A549 (cell line): Measurements from ENCODE around the gene ABCA5. TPM values are rescaled to one million over a fixed set of nuclear protein-coding genes. Genes with fewer than 3 reads are reported as not detected.
A peak's percentile ranks its signal among the peaks of the same experiment; 100 is the strongest.

Source experiments
- ATAC-seq, 2 experiments: fragments of 200-7000 bp in 1 of 2; fragments of >200 bp in 1 of 2; cut with Nextera tagmentation in 1 of 2; cut with Tn5 transposase in 1 of 2; 3 replicates each; pipeline versions ENCODE4 v1.8.0 to v1.9.1; 2018 to 2020; ENCODE audit warnings: mild to moderate bottlenecking in 1 of 2, moderate library complexity in 1 of 2
- CTCF ChIA-PET: fragments of 300-600 bp; sonication (Branson Sonifier 250); formaldehyde crosslinking; extraction: SDS; loops from one replicate; lab custom pipeline; 2021; ENCODE audit warnings: antibody characterized with exemption, inconsistent platforms; lab: Yijun Ruan, JAX
- POLR2A ChIA-PET: fragments of 350-600 bp; formaldehyde crosslinking; extraction: SDS; loops from one replicate; lab custom pipeline; 2021; ENCODE audit warnings: antibody characterized with exemption, inconsistent platforms; lab: Yijun Ruan, JAX
- DNase-seq, 2 experiments: peaks; one replicate each; pipeline versions ENCODE4 v3.0.0 to v3.0.0-alpha.2; 2011 to 2016; ENCODE audit warnings: low read depth in 1 of 2, low spot score in 1 of 2
- FAIRE-seq: peaks from 2 replicates; lab custom pipeline; 2011; peaks lifted over from hg19 to GRCh38; lab: Jason Lieb, UNC
- H3K27ac ChIP-seq, 2 experiments: fragments of >200 bp; sonication (Bioruptor Twin); formaldehyde crosslinking; 3 replicates each; pipeline ENCODE4 v1.5.1; 2016 to 2017
- H3K4me1 ChIP-seq: fragments of >200 bp; sonication (Bioruptor Twin); formaldehyde crosslinking; 3 replicates; pipeline ENCODE4 v1.6.1; 2016
- H3K4me2 ChIP-seq: fragments of >200 bp; sonication (Bioruptor Twin); formaldehyde crosslinking; 3 replicates; pipeline ENCODE4 v1.6.1; 2016
- H3K4me3 ChIP-seq: fragments of >200 bp; sonication (Bioruptor Twin); formaldehyde crosslinking; 3 replicates; pipeline ENCODE4 v1.5.1; 2016
- H3K9me3 ChIP-seq: fragments of >200 bp; sonication (Bioruptor Twin); formaldehyde crosslinking; 3 replicates; pipeline ENCODE4 v1.6.1; 2016
- ATOH8 ChIP-seq: fragments of 250-450 bp; sonication (Bioruptor Pico); IDR thresholded peaks from 2 replicates; pipeline ENCODE4 v1.5.0; 2020; ENCODE audit warnings: low read depth, mild to moderate bottlenecking, moderate library complexity
- BCL3 ChIP-seq: fragments of >200 bp; sonication (Bioruptor Twin); formaldehyde crosslinking; IDR thresholded peaks from 3 replicates; pipeline ENCODE4 v1.6.1; 2016
- BHLHE40 ChIP-seq: IDR thresholded peaks from 2 replicates; pipeline ENCODE4 v1.6.1; 2012; ENCODE audit warnings: low read depth, low read length, inconsistent platforms
- CHD4 ChIP-seq: fragments of 200-600 bp; sonication (generic); IDR thresholded peaks from 2 replicates; pipeline ENCODE4 v1.6.1; 2016; ENCODE audit warnings: antibody characterized with exemption, mild to moderate bottlenecking, borderline replicate concordance
- E2F6 ChIP-seq: IDR thresholded peaks from 2 replicates; pipeline ENCODE4 v1.6.1; 2012; ENCODE audit warnings: low read depth, borderline replicate concordance
- EHF ChIP-seq: fragments of 250-450 bp; sonication (Bioruptor Pico); IDR thresholded peaks from 2 replicates; pipeline ENCODE4 v1.5.0; 2020; ENCODE audit warnings: mild to moderate bottlenecking
- ESRRA ChIP-seq: fragments of 150-350 bp; IDR thresholded peaks from 2 replicates; pipeline ENCODE4 v1.6.1; 2014; ENCODE audit warnings: mild to moderate bottlenecking, low read length, borderline replicate concordance
- FOSL2 ChIP-seq, 2 experiments: fragments of 450-650 bp in 1 of 2; fragments of >200 bp in 1 of 2; sonication (Bioruptor Twin) in 1 of 2; formaldehyde crosslinking; IDR thresholded peaks; 2 replicates each; pipeline versions ENCODE4 v1.5.0 to v1.6.1; 2016 to 2020; ENCODE audit warnings: mild to moderate bottlenecking in 1 of 2, moderate library complexity in 1 of 2
- HES2 ChIP-seq: fragments of >200 bp; sonication (Bioruptor Twin); formaldehyde crosslinking; IDR thresholded peaks from 2 replicates; pipeline ENCODE4 v1.6.1; 2016
- HMGXB4 ChIP-seq: fragments of 250-450 bp; sonication (Bioruptor Pico); IDR thresholded peaks from 2 replicates; pipeline ENCODE4 v1.5.0; 2021; ENCODE audit warnings: mild to moderate bottlenecking, moderate library complexity, borderline replicate concordance
- JUN ChIP-seq, 2 experiments: fragments of >200 bp; sonication (Bioruptor Twin); formaldehyde crosslinking; IDR thresholded peaks; 2 replicates in 1 of 2; 3 replicates in 1 of 2; pipeline ENCODE4 v1.6.1; 2016 to 2017
- KDM1A ChIP-seq: fragments of 200-600 bp; sonication (generic); IDR thresholded peaks from 2 replicates; pipeline ENCODE4 v1.6.1; 2016; ENCODE audit warnings: low read depth, mild to moderate bottlenecking
- KDM5A ChIP-seq: fragments of 200-600 bp; sonication (generic); IDR thresholded peaks from 2 replicates; pipeline ENCODE4 v1.6.1; 2016; ENCODE audit warnings: antibody characterized with exemption, mild to moderate bottlenecking
- MAFK ChIP-seq: fragments of 450-650 bp; IDR thresholded peaks from 2 replicates; pipeline ENCODE4 v1.6.1; 2014; ENCODE audit not compliant: partially characterized antibody
- MAX ChIP-seq: IDR thresholded peaks from 2 replicates; pipeline ENCODE4 v1.6.1; 2012
- MAZ ChIP-seq: fragments of 150-350 bp; IDR thresholded peaks from 2 replicates; pipeline ENCODE4 v1.6.1; 2014; ENCODE audit warnings: antibody characterized with exemption, low read depth, low read length, borderline replicate concordance
- NPAS2 ChIP-seq: fragments of 250-450 bp; sonication (Bioruptor Pico); IDR thresholded peaks from 2 replicates; pipeline ENCODE4 v1.8.0; 2022; ENCODE audit warnings: mild to moderate bottlenecking, moderate library complexity, borderline replicate concordance
- NR3C1 ChIP-seq: fragments of >200 bp; sonication (Bioruptor Twin); formaldehyde crosslinking; IDR thresholded peaks from 3 replicates; pipeline ENCODE4 v1.6.1; 2017
- PHF8 ChIP-seq: fragments of 200-600 bp; sonication (generic); IDR thresholded peaks from 2 replicates; pipeline ENCODE4 v1.6.1; 2016; ENCODE audit warnings: low read depth, mild to moderate bottlenecking, antibody characterized with exemption, moderate library complexity, borderline replicate concordance
- POLR2AphosphoS2 ChIP-seq: conservative IDR thresholded peaks from 2 replicates; pipeline ENCODE4 v1.6.1; 2012; ENCODE audit warnings: low read length, improper control_type of control experiment, inconsistent platforms
- RARB ChIP-seq: fragments of 250-450 bp; sonication (Bioruptor Pico); IDR thresholded peaks from 2 replicates; pipeline ENCODE4 v1.8.0; 2021; ENCODE audit warnings: mild to moderate bottlenecking, moderate library complexity
- RCOR1 ChIP-seq: fragments of 150-350 bp; IDR thresholded peaks from 2 replicates; pipeline ENCODE4 v1.6.1; 2014; ENCODE audit warnings: antibody characterized with exemption, low read length, low read depth
- SREBF2 ChIP-seq: fragments of 450-650 bp; IDR thresholded peaks from 2 replicates; pipeline ENCODE4 v1.6.1; 2014; ENCODE audit warnings: mild to moderate bottlenecking, moderate library complexity
- ZC3H11A ChIP-seq: fragments of 450-650 bp; IDR thresholded peaks from 2 replicates; pipeline ENCODE4 v1.6.1; 2014; ENCODE audit warnings: antibody characterized with exemption, mild to moderate bottlenecking
- ZNF302 ChIP-seq: fragments of 250-450 bp; sonication (Bioruptor Pico); IDR thresholded peaks from 2 replicates; pipeline ENCODE4 v1.9.0; 2021; ENCODE audit warnings: inconsistent platforms, mild to moderate bottlenecking, moderate library complexity
- ZSCAN20 ChIP-seq: fragments of 250-450 bp; sonication (Bioruptor Pico); IDR thresholded peaks from 2 replicates; pipeline ENCODE4 v1.8.0; 2022; ENCODE audit warnings: mild to moderate bottlenecking, moderate library complexity
- WGBS: methylation state at CpG from one replicate; pipeline ENCODE4 v1.1.6; 2017; ENCODE audit errors: missing lambda C conversion rate; 5-methylcytosine and 5-hydroxymethylcytosine counted together
- polyA plus RNA-seq, 4 experiments: library from polyadenylated mRNA; depleted of rRNA in 3 of 4; stranded (reverse); fragments of >200 nt; fragmentation: RNase III in 1 of 4; extraction: RNeasy Plus Mini Kit Qiagen cat#74134 plus additional on column Dnase treatment in 1 of 4; gene quantifications; 2 replicates in 3 of 4; 3 replicates in 1 of 4; pipeline ENCODE4 v1.2.3, GENCODE V29; 2011 to 2017

The ABCA5 gene
- polyA plus RNA-seq, 2 of the 4 experiments (the other 2 are of a cell fraction) = 4.5 to 9.1 TPM

GRCh38 chr17:69344939-69345338 is 18.0 kb upstream of the ABCA5 start:
- Histone ChIP-seq H3K4me3 (no peak overlapping the region), H3K9me3 (no peaks in the 10 kb centered on the region), H3K27ac (peak overlapping the region in 1 of 2 experiments; percentile 27; a peak in 2 of 6 replicates), H3K4me1 (peaks cover 9% of the 10 kb centered on the region; the same call in 2 of the 3 replicates), H3K4me2 (peak overlapping the region; percentile 34; the same call in 2 of the 3 replicates)
- peak; percentile 71 to 84; a peak in 5 of 6 replicates for ATAC-seq
- TF ChIP-seq ZSCAN20 (CRISPR knock-in tag) = no peak
- no peak for TF ChIP-seq ZC3H11A
- TF ChIP-seq SREBF2 = no peak
- TF ChIP-seq KDM5A = no peak
- TF ChIP-seq BHLHE40 = no peak
- TF ChIP-seq FOSL2 (IDR thresholded peaks at IDR 0.05) = no peak
- TF ChIP-seq FOSL2 (CRISPR knock-in tag; IDR thresholded peaks at IDR 0.05) = no peak
- TF ChIP-seq KDM1A = no peak
- no peak for TF ChIP-seq MAZ
- TF ChIP-seq RARB (CRISPR knock-in tag) = no peak
- no peak for TF ChIP-seq CHD4
- FAIRE-seq = no peak
- DNase-seq = peak; percentile 31 to 32
- ChIA-PET CTCF (interaction anchor here (0.6 to 2.6 kb wide), 3 partner anchors 16 to 1761 kb away, joined by 3 to 5 read pairs (median 4); no protein-coding TSS in a partner anchor), POLR2A (no interaction called here)

- no peak overlapping the region for H3K4me3 ChIP-seq
- no peak for DNase-seq
- WGBS = 45% methylated on average over 3 of the region's 3 CpGs
- TF ChIP-seq ATOH8 (CRISPR knock-in tag) = no peak
- no peak for TF ChIP-seq NR3C1
- no peak for TF ChIP-seq HMGXB4 (CRISPR knock-in tag)
- no peak for TF ChIP-seq HES2
- no peak for TF ChIP-seq SREBF2
- no peak for TF ChIP-seq MAX
- no peak for TF ChIP-seq ESRRA
- TF ChIP-seq POLR2AphosphoS2 = no peak
- TF ChIP-seq, all 56 proteins: peak for 0
- ATAC-seq (no peak), FAIRE-seq (no peak)
- POLR2A ChIA-PET = no interaction called here
- Histone ChIP-seq H3K4me2 (no peak overlapping the region), H3K9me3 (no peaks in the 10 kb centered on the region), H3K4me1 (peaks cover 9% of the 10 kb centered on the region; the same call in 2 of the 3 replicates), H3K27ac (no peak overlapping the region)
- CTCF ChIA-PET = interaction anchor here (0.7 to 1.1 kb wide), 2 partner anchors 70 to 180 kb away, joined by 3 to 4 read pairs; no protein-coding TSS in a partner anchor
Measured at GRCh38 chr17:69342896-69343644, 16.1 kb upstream of the ABCA5 start.

GRCh38 chr17:69339937-69340336 is 13.0 kb upstream of the ABCA5 start:
- FAIRE-seq (no peak), ATAC-seq (no peak), DNase-seq (no peak)
- Histone ChIP-seq H3K4me1 (peaks cover 4% of the 10 kb centered on the region; the same call in 2 of the 3 replicates), H3K27ac (no peak overlapping the region), H3K4me3 (no peak overlapping the region), H3K4me2 (no peak overlapping the region), H3K9me3 (peaks cover 12% of the 10 kb centered on the region; the same call in 2 of the 3 replicates)
- ChIA-PET CTCF (interaction anchor here (1.3 kb wide), 1 partner anchor 22 kb away, joined by 3 read pairs; no protein-coding TSS in a partner anchor), POLR2A (interaction anchor here (1.0 kb wide), 1 partner anchor 13 kb away, joined by 4 read pairs; the partner anchor contains the start of gene ABCA5)
- WGBS = 44% methylated on average over 3 of the region's 3 CpGs
- TF ChIP-seq MAFK (no peak), NPAS2 (CRISPR knock-in tag) (no peak), JUN (IDR thresholded peaks at IDR 0.05) (no peak), RARB (CRISPR knock-in tag) (no peak), ZNF302 (CRISPR knock-in tag) (no peak), PHF8 (no peak), E2F6 (no peak), RCOR1 (no peak), BCL3 (no peak), HMGXB4 (CRISPR knock-in tag) (no peak), EHF (CRISPR knock-in tag) (no peak)
